GM19324 (cell line): Measurements from ENCODE around the gene SULT1A1.
A peak's percentile ranks its signal among the peaks of the same experiment; 100 is the strongest.
"Not testable (repeated sequence)": the region's sequence is repeated elsewhere in the genome, so short reads cannot be mapped to it uniquely, and the experiment has no call there.

Experiments used
- ATAC-seq: cut with Tn5 transposase; IDR thresholded peaks from one replicate; pipeline ENCODE4 v1.9.1; 2021; ENCODE audit warnings: mild to moderate bottlenecking, moderate library complexity; ENCODE audit not compliant: unreplicated experiment, low FRiP score

The SULT1A1 gene

GRCh38 chr16:28609631-28610594 is at the start of gene SULT1A1:
Gene SULT1A1, minus strand, starts transcription at chr16:28610044. Its CDS starts 1,189 bp downstream, at chr16:28608855.
- ATAC-seq, result no peak

- not testable (repeated sequence) for ATAC-seq
Observed at GRCh38 chr16:28639959-28640358, 30.1 kb upstream of the SULT1A1 start.

GRCh38 chr16:28638359-28638758 is 28.5 kb upstream of the SULT1A1 start:
- not testable (repeated sequence) for ATAC-seq

GRCh38 chr16:28637765-28638164 is 27.9 kb upstream of the SULT1A1 start, which contains the start of gene NPIPB8:
Gene NPIPB8, plus strand, starts transcription at chr16:28638065. Its CDS starts 296 bp downstream, at chr16:28638361.
- not testable (repeated sequence) for ATAC-seq

GRCh38 chr16:28636093-28636823 is 26.4 kb upstream of the SULT1A1 start:
- not testable (repeated sequence) for ATAC-seq

- ATAC-seq, result not testable (repeated sequence)
Observed at GRCh38 chr16:28630905-28631304, 21.1 kb upstream of the SULT1A1 start.

GRCh38 chr16:28623172-28623711 is 13.4 kb upstream of the SULT1A1 start:
- no peak for ATAC-seq

GRCh38 chr16:28622532-28623171 is 12.8 kb upstream of the SULT1A1 start:
- ATAC-seq, result not testable (repeated sequence)

GRCh38 chr16:28621481-28622155 is 11.8 kb upstream of the SULT1A1 start:
- ATAC-seq, result no peak

- ATAC-seq, result not testable (repeated sequence)
Observed at GRCh38 chr16:28620316-28620715, 10.5 kb upstream of the SULT1A1 start.

- ATAC-seq, result no peak
Observed at GRCh38 chr16:28617874-28618273, 8.0 kb upstream of the SULT1A1 start.

GRCh38 chr16:28616636-28617035 is 6.8 kb upstream of the SULT1A1 start:
- no peak for ATAC-seq

- ATAC-seq, result not testable (repeated sequence)
Observed at GRCh38 chr16:28616224-28616577, 6.4 kb upstream of the SULT1A1 start.

GRCh38 chr16:28615486-28616223 is 5.8 kb upstream of the SULT1A1 start:
- ATAC-seq, result not testable (repeated sequence)

- not testable (repeated sequence) for ATAC-seq
Observed at GRCh38 chr16:28614561-28614960, 4.7 kb upstream of the SULT1A1 start.

GRCh38 chr16:28613912-28614311 is 4.1 kb upstream of the SULT1A1 start:
- ATAC-seq, result not testable (repeated sequence)

GRCh38 chr16:28612359-28613280 is 2.8 kb upstream of the SULT1A1 start:
- ATAC-seq, result peak; percentile 53

- ATAC-seq, result no peak
Observed at GRCh38 chr16:28610595-28611191, 849 bp upstream of the SULT1A1 start.
